MM.1S (cell line): ENCODE measurements around the gene RNF25.

Source experiments
- CTCF ChIP-seq: fragments of 300-600 bp; sonication (generic); IDR thresholded peaks from 2 replicates; pipeline ENCODE4 v1.5.1; 2016; ENCODE audit warnings: antibody characterized with exemption, low read length, mixed read lengths
- EZH2 ChIP-seq: fragments of 300-600 bp; sonication (generic); optimal IDR thresholded peaks from 2 replicates; pipeline ENCODE3; 2017; ENCODE audit warnings: low read depth, mild to moderate bottlenecking, antibody characterized with exemption, low read length, mixed read lengths

- peak; percentile 92 for TF ChIP-seq CTCF
- no peak for TF ChIP-seq EZH2
Measured at GRCh38 chr2:218648088-218648786, 23.6 kb downstream of the RNF25 start.
